Measurements from ENCODE around the gene RPS6KB2. TPM values are rescaled to one million over a fixed set of nuclear protein-coding genes. Genes with fewer than 3 reads are reported as not detected.
A peak's percentile ranks its signal among the peaks of the same experiment; 100 is the strongest.

RPS6KB2 gene
- total RNA-seq, 6 donors from 2014 or later: 35.2 to 94.3 (median 50.4) TPM

DNA sequence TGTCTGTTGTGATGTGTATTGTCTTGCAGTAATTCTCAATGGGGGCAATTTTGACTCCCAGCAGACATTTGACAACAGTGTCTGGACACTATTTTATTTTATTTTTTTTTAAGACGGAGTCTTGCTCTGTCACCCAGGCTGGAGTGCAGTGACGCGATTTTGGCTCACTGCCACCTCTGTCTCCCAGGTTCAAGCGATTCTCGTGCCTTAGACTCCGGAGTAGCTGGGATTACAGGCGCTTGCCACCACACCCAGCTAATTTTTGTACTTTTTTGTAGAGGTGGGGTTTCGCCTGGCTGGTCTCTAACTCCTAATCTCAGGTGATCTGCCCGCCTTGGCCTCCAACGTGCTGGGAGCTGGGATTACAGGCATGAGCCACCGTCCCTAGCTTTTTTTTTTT is 1.4 kb downstream of the RPS6KB2 start:
- Histone ChIP-seq H3K27me3 (no peaks in the 10 kb centered on the region), H3K9me3 (no peaks in the 10 kb centered on the region), H3K27ac (no peak overlapping the region), H3K4me3 (peak overlapping the region in 1 of 4 donors; percentile 97), H3K36me3 (peaks cover 4 to 41% (median 37%) of the 10 kb centered on the region in 4 donors), H3K4me1 (peaks cover 14 to 24% (median 17%) of the 10 kb centered on the region in 4 donors)
- DNase-seq (no peak), ATAC-seq (ENCODE audit: low FRiP score in 2 of 2) (no peak)
- 78 to 85% methylated on average over 11 of the region's 11 CpGs for WGBS, 2 donors
- TF ChIP-seq, protein P1, sequence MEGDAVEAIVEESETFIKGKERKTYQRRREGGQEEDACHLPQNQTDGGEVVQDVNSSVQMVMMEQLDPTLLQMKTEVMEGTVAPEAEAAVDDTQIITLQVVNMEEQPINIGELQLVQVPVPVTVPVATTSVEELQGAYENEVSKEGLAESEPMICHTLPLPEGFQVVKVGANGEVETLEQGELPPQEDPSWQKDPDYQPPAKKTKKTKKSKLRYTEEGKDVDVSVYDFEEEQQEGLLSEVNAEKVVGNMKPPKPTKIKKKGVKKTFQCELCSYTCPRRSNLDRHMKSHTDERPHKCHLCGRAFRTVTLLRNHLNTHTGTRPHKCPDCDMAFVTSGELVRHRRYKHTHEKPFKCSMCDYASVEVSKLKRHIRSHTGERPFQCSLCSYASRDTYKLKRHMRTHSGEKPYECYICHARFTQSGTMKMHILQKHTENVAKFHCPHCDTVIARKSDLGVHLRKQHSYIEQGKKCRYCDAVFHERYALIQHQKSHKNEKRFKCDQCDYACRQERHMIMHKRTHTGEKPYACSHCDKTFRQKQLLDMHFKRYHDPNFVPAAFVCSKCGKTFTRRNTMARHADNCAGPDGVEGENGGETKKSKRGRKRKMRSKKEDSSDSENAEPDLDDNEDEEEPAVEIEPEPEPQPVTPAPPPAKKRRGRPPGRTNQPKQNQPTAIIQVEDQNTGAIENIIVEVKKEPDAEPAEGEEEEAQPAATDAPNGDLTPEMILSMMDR (IDR thresholded peaks at IDR 0.05): no peak
- TF ChIP-seq POLR2AphosphoS5 (IDR thresholded peaks at IDR 0.05) (no peak), EP300 (IDR thresholded peaks at IDR 0.05) (no peak), POLR2A (IDR thresholded peaks at IDR 0.05) (no peak)

DNA sequence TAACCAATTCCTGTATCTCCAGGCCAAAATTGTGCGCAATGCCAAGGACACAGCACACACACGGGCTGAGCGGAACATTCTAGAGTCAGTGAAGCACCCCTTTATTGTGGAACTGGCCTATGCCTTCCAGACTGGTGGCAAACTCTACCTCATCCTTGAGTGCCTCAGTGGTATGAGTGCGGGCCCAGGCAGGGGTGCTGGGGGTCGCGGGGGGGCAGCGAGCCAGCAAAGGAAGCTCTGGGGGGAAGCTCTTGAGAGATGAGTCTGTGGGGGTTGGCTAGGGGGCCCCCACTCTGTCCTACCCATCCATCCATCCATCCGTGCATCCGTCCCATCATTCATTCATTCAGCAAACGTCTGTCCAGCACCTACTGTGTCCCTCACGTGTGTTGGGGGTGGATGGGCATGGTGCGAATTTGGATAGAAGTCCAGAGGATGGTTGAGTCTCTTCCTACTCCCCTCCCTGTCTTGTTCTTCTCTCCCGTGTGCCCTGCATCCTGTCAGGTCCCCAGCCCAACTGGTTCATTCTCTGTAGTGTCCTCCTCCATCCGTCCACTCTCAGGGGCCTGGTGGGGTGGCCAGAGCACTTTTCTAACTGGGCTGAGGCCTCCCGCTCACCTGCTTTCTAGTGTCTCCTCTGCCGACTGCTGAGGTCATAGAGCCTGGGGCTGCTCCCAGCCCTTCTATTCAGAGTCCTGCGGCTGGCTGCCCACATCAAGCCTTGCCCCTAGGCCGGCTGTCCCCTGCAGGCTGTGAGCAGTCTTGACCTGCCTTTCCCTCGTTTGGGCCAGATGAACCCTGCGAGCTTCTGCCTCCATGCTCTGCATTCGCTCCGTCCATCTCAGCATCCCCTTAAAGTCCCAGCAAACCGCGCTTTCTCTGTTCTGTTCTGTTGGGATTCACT is 3.3 kb downstream of the RPS6KB2 start:
- TF ChIP-seq, protein P1 (IDR thresholded peaks at IDR 0.05): no peak
- TF ChIP-seq EP300 (IDR thresholded peaks at IDR 0.05) (no peak), POLR2AphosphoS5 (IDR thresholded peaks at IDR 0.05) (no peak), POLR2A (IDR thresholded peaks at IDR 0.05) (no peak)
- Histone ChIP-seq H3K4me3 (no peak overlapping the region), H3K27ac (no peak overlapping the region), H3K36me3 (peaks cover 4 to 56% (median 53%) of the 10 kb centered on the region in 4 donors), H3K9me3 (no peaks in the 10 kb centered on the region), H3K27me3 (no peaks in the 10 kb centered on the region), H3K4me1 (peaks cover 14 to 36% (median 17%) of the 10 kb centered on the region in 4 donors)
- ATAC-seq (ENCODE audit: low FRiP score in 2 of 2) (no peak), DNase-seq (peak in 1 of 2 donors; percentile 70)
- WGBS, 2 donors: 92 to 93% methylated on average over 22 to 24 of the region's 24 CpGs

DNA sequence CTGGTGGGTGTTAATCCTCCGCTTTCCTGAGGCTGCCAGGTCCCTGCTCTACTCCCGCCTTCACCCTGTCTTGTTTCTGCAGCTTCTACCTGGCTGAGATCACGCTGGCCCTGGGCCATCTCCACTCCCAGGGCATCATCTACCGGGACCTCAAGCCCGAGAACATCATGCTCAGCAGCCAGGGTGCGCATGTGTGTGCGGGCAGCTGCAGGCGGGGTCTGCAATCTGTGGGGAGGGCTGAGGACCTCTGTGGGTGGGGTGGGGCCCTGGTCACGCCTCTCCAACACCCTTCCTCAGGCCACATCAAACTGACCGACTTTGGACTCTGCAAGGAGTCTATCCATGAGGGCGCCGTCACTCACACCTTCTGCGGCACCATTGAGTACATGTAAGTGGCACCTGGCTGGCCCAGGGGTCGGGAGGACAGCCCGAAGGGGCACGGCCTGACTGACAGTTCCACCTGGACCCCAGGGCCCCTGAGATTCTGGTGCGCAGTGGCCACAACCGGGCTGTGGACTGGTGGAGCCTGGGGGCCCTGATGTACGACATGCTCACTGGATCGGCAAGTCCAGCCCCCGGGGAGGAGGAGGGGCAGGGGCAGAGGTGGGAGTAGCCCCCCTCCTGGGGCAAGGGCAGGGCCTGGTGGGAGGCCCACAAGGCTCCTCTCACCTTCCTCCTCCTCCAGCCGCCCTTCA is 4.5 kb downstream of the RPS6KB2 start:
- H3K4me1 ChIP-seq: peaks cover 10 to 29% (median 12%) of the 10 kb centered on the region in 4 donors
- ATAC-seq (ENCODE audit: low FRiP score in 2 of 2): no peak
- WGBS, 2 donors: 87 to 94% methylated on average over 9 to 22 of the region's 22 CpGs
- H3K27ac ChIP-seq: no peak overlapping the region
- peak in 1 of 2 donors; percentile 61 for DNase-seq
- TF ChIP-seq, protein P1 (IDR thresholded peaks at IDR 0.05): no peak
- no peak for TF ChIP-seq EP300 (IDR thresholded peaks at IDR 0.05)
- TF ChIP-seq POLR2AphosphoS5 (IDR thresholded peaks at IDR 0.05): no peak
- TF ChIP-seq POLR2A (IDR thresholded peaks at IDR 0.05): no peak
- no peaks in the 10 kb centered on the region for H3K27me3 ChIP-seq
- H3K36me3 ChIP-seq: peaks cover 4 to 63% (median 58%) of the 10 kb centered on the region in 4 donors
- no peak overlapping the region for H3K4me3 ChIP-seq
- no peaks in the 10 kb centered on the region for H3K9me3 ChIP-seq

DNA sequence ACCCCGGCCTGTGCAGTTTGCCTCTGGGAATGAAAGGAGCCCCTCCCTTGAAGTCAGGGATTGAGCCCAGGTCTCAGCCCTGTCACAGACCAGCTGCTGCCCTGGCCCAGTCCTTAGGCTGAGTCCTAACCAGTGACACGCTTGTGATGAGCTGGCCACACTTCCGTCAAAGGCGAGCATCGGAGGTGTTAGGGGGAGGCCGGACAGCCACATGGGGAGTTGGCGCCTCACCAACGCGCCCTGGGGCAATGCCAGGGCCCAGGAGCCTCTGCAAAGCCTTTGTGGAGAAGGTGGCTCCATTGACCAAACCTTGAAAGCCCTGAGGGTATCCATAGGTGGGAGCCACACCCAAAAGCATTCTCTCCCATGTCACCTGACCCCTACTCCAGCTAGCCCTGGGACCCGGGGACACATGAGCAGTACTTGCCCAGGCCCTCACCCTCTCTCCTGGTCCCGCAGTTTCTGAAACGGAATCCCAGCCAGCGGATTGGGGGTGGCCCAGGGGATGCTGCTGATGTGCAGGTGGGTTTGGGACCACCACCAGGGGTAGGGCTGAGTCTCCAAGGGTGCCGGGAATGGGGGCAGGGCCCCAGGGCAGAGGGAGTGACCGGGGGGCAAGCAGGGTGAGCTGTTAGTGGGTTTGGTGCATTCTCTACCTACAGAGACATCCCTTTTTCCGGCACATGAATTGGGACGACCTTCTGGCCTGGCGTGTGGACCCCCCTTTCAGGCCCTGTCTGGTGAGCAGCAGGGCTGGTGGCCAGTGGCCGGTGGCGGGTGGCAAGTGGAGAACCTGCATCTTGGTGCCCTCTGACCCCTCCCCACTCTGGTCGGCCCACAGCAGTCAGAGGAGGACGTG is 5.5 kb downstream of the RPS6KB2 start:
- WGBS, 2 donors: 83 to 92% methylated on average over 10 to 18 of the region's 22 CpGs

More for the DNA sequence above, 5.5 kb downstream of the RPS6KB2 start:
- H3K27ac ChIP-seq: no peak overlapping the region
- no peaks in the 10 kb centered on the region for H3K27me3 ChIP-seq
- TF ChIP-seq, protein P1 (IDR thresholded peaks at IDR 0.05): no peak
- TF ChIP-seq EP300 (IDR thresholded peaks at IDR 0.05) (no peak), POLR2AphosphoS5 (IDR thresholded peaks at IDR 0.05) (no peak), POLR2A (IDR thresholded peaks at IDR 0.05) (no peak)
- no peaks in the 10 kb centered on the region for H3K9me3 ChIP-seq
- ATAC-seq (ENCODE audit: low FRiP score in 2 of 2) (no peak), DNase-seq (peak in 1 of 2 donors; percentile 75)
- peaks cover 4 to 72% (median 65%) of the 10 kb centered on the region in 4 donors for H3K36me3 ChIP-seq
- peaks cover 10 to 28% (median 11%) of the 10 kb centered on the region in 4 donors for H3K4me1 ChIP-seq
- H3K4me3 ChIP-seq: no peak overlapping the region

Measured in upper lobe of left lung (tissue), 6 donors.